Uterus (tissue), 2 donors: ENCODE results near the gene LIPH.

Experiments used
- CTCF ChIP-seq, 4 experiments: fragments of 200-600 bp in 2 of 4; fragments of 450-650 bp in 2 of 4; sonication (generic) in 2 of 4; IDR thresholded peaks; one replicate each; pipeline ENCODE4 v1.5.1; 2016 to 2019; ENCODE audit warnings: antibody characterized with exemption in 4 of 4, mild to moderate bottlenecking in 2 of 4, moderate library complexity in 1 of 4
- POLR2A ChIP-seq, 2 donors: fragments of 450-650 bp; IDR thresholded peaks; one replicate each; pipeline ENCODE4 v1.6.1; 2016; ENCODE audit warnings: antibody characterized with exemption in 2 of 2, mild to moderate bottlenecking in 1 of 2, moderate library complexity in 1 of 2

DNA sequence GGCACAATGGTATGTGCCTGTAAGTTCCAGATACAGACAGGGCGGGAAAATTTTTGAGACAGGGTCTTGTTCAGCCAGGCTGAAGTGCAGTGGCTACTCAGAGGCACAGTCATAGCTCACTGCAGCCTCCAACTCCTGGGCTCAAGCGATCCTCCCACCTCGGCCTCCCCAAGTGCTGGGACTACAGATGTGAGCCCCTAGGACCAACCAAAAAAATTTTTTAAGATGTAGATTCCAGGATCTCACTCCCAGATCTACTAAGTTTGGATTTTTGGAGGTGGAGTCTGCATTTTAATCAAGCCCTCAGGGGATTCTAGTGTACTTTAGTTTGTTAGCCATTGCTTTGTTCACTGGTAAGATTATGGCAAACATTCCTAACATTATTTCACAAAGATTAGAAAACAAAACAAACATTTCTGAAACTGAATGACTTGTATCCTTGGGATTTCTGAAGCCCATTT is 2.7 kb downstream of the LIPH start:
- TF ChIP-seq CTCF (IDR thresholded peaks at IDR 0.05) (no peak), POLR2A (IDR thresholded peaks at IDR 0.05) (no peak)
